ENCODE measurements around the gene MED6. TPM values are rescaled to one million over a fixed set of nuclear protein-coding genes. Genes with fewer than 3 reads are reported as not detected.

Gene MED6
- total and polyA plus RNA-seq, 2 of the 13 experiments (the other 11 are each of a cell fraction or from before 2014, with no cell fraction given), result 44.8 to 47.8 TPM

- intact Hi-C loops (cut with micrococcal nuclease; ENCODE audit: unreplicated experiment), result no loop called here
- H3K9ac ChIP-seq (ENCODE audit: insufficient read depth, low read depth, low read length), result no peak overlapping the region
- H3K4me3 ChIP-seq (replicated peaks in 1 of 3; ENCODE audit: insufficient read depth in 1 of 3, low read depth in 2 of 3, low read length in 3 of 3), result no peak overlapping the region
- in situ Hi-C loops (cut with HindIII; ENCODE audit: extremely low pct_ligation_motif_present, low pct_unique_long_range_greater_than_20kb), result no loop called here
- no TSS peak for BruUV-seq (replicated peaks)
- DNase-seq (ENCODE audit: low spot score) (no peak), ATAC-seq (no peak), FAIRE-seq (no peak)
- H2AFZ ChIP-seq (ENCODE audit: low read length), result no peak overlapping the region
- ChIA-PET CTCF (ENCODE audit: low intra/inter-chr PET ratio, low total read pairs) (no interaction called here), POLR2A (no interaction called here)
- H3K4me2 ChIP-seq (ENCODE audit: low read depth, low read length), result no peak overlapping the region
- H3K27ac ChIP-seq (ENCODE audit: extremely low read length, insufficient read depth, low read length), result no peak overlapping the region
- WGBS (ENCODE audit: low lambda C conversion rate), result 95% methylated on average over 3 of the region's 3 CpGs
- H3K79me2 ChIP-seq (ENCODE audit: insufficient read depth, low read length), result no peaks in the 10 kb centered on the region
- no peaks in the 10 kb centered on the region for H3K27me3 ChIP-seq (ENCODE audit: control insufficient read depth in 1 of 2, insufficient read depth in 2 of 2, low read length in 2 of 2)
- no peaks in the 10 kb centered on the region for H4K20me1 ChIP-seq (ENCODE audit: insufficient read depth, low read length)
- peaks cover 10 to 67% of the 10 kb centered on the region in 2 experiments for H3K36me3 ChIP-seq (replicated peaks in 1 of 2; ENCODE audit: control insufficient read depth in 1 of 2, insufficient read depth in 2 of 2, low read length in 2 of 2)
- peak; percentile 23; the same call in 1 of the 2 replicates for TF ChIP-seq STAG1 (CRISPR knock-in tag; IDR thresholded peaks at IDR 0.05)
- TF ChIP-seq, protein P1, sequence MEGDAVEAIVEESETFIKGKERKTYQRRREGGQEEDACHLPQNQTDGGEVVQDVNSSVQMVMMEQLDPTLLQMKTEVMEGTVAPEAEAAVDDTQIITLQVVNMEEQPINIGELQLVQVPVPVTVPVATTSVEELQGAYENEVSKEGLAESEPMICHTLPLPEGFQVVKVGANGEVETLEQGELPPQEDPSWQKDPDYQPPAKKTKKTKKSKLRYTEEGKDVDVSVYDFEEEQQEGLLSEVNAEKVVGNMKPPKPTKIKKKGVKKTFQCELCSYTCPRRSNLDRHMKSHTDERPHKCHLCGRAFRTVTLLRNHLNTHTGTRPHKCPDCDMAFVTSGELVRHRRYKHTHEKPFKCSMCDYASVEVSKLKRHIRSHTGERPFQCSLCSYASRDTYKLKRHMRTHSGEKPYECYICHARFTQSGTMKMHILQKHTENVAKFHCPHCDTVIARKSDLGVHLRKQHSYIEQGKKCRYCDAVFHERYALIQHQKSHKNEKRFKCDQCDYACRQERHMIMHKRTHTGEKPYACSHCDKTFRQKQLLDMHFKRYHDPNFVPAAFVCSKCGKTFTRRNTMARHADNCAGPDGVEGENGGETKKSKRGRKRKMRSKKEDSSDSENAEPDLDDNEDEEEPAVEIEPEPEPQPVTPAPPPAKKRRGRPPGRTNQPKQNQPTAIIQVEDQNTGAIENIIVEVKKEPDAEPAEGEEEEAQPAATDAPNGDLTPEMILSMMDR (CRISPR knock-in tag; IDR thresholded peaks at IDR 0.05), result peak; percentile 26; the same call in 1 of the 2 replicates
- TF ChIP-seq, protein P2, sequence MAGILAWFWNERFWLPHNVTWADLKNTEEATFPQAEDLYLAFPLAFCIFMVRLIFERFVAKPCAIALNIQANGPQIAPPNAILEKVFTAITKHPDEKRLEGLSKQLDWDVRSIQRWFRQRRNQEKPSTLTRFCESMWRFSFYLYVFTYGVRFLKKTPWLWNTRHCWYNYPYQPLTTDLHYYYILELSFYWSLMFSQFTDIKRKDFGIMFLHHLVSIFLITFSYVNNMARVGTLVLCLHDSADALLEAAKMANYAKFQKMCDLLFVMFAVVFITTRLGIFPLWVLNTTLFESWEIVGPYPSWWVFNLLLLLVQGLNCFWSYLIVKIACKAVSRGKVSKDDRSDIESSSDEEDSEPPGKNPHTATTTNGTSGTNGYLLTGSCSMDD (CRISPR knock-in tag; IDR thresholded peaks at IDR 0.05), result no peak
- H3K9me3 ChIP-seq (ENCODE audit: low read length), result no peaks in the 10 kb centered on the region
- H3K4me1 ChIP-seq (ENCODE audit: insufficient read depth, low read length), result no peaks in the 10 kb centered on the region
Measured at GRCh38 chr14:70585231-70585630, 15.2 kb downstream of the MED6 start.

GRCh38 chr14:70576891-70577290 is 23.6 kb downstream of the MED6 start:
- TF ChIP-seq ZBTB46 (CRISPR knock-in tag; IDR thresholded peaks at IDR 0.05; ENCODE audit: borderline replicate concordance) (no peak), POLR2A (IDR thresholded peaks at IDR 0.05; ENCODE audit: insufficient read depth in 1 of 2, low read depth in 2 of 2, low read length in 2 of 2) (no peak), ZFY (CRISPR knock-in tag; IDR thresholded peaks at IDR 0.05) (no peak), GATAD1 (CRISPR knock-in tag; IDR thresholded peaks at IDR 0.05) (no peak), MTA3 (CRISPR knock-in tag; IDR thresholded peaks at IDR 0.05) (no peak), ATF7 (IDR thresholded peaks at IDR 0.05) (no peak), ATF7 (CRISPR knock-in tag; IDR thresholded peaks at IDR 0.05) (no peak), ETS1 (CRISPR knock-in tag; IDR thresholded peaks at IDR 0.05) (no peak), ZNF383 (CRISPR knock-in tag; IDR thresholded peaks at IDR 0.05; ENCODE audit: borderline replicate concordance) (no peak)
- no peak for ATAC-seq

More at GRCh38 chr14:70576891-70577290, 23.6 kb downstream of the MED6 start:
- Histone ChIP-seq H2AFZ (ENCODE audit: low read length) (no peak overlapping the region), H3K4me2 (ENCODE audit: low read depth, low read length) (no peak overlapping the region), H3K4me1 (ENCODE audit: insufficient read depth, low read length) (no peaks in the 10 kb centered on the region), H3K4me3 (replicated peaks in 1 of 3; ENCODE audit: insufficient read depth in 1 of 3, low read depth in 2 of 3, low read length in 3 of 3) (no peak overlapping the region), H3K9ac (ENCODE audit: insufficient read depth, low read depth, low read length) (no peak overlapping the region), H3K27ac (ENCODE audit: extremely low read length, insufficient read depth, low read length) (no peak overlapping the region), H3K9me3 (ENCODE audit: low read length) (no peaks in the 10 kb centered on the region), H3K79me2 (ENCODE audit: insufficient read depth, low read length) (no peaks in the 10 kb centered on the region), H4K20me1 (ENCODE audit: insufficient read depth, low read length) (no peaks in the 10 kb centered on the region), H3K27me3 (ENCODE audit: control insufficient read depth in 1 of 2, insufficient read depth in 2 of 2, low read length in 2 of 2) (no peaks in the 10 kb centered on the region), H3K36me3 (replicated peaks in 1 of 2; ENCODE audit: control insufficient read depth in 1 of 2, insufficient read depth in 2 of 2, low read length in 2 of 2) (peaks cover 3 to 8% of the 10 kb centered on the region in 2 experiments; a peak in 2 of 5 replicates)
- ChIA-PET CTCF (ENCODE audit: low intra/inter-chr PET ratio, low total read pairs) (no interaction called here), POLR2A (interaction anchor here (1.2 kb wide), 1 partner anchor 163 kb away, joined by 3 read pairs; no protein-coding TSS in a partner anchor)
- DNase-seq (ENCODE audit: low spot score) (no peak), FAIRE-seq (no peak)
- WGBS (ENCODE audit: low lambda C conversion rate), result 95% methylated on average over 2 of the region's 2 CpGs
- BruUV-seq (replicated peaks), result no TSS peak
- in situ Hi-C loops (cut with HindIII; ENCODE audit: extremely low pct_ligation_motif_present, low pct_unique_long_range_greater_than_20kb) (no loop called here), intact Hi-C loops (cut with micrococcal nuclease; ENCODE audit: unreplicated experiment) (no loop called here)

Measured in HepG2 (cell line).